Measurements from ENCODE around the gene SORL1-AS1.
A peak's percentile ranks its signal among the peaks of the same experiment; 100 is the strongest.

The SORL1-AS1 gene

DNA sequence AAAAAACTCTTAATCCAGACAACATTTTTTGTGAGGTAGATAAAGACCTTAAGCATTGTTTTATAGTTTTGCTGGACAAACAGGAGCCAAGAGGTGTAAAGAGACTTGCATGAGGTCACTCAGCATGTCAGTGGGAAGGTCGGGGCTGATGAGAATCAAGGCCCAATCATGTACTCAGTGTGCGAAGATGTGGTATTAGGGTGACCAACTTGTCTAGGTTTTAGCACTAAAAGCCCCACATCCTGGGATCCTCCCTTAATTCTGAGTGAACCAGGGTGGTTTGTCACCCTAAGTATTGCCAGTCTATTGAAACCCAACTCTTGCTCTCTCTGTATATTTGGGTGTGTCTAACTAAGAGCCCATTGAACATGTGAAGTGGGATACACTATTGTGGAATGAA, 19.5 kb upstream of the SORL1-AS1 start:
- DNase-seq (ENCODE audit: low spot score in 2 of 2), result no peak
- H3K4me3 ChIP-seq (ENCODE audit: low read depth, poor library complexity, severe bottlenecking), result no peak overlapping the region
- intact Hi-C loops (cut with DNase I; ENCODE audit: low total_unique reads), result no loop called here
- TF ChIP-seq, protein P1, sequence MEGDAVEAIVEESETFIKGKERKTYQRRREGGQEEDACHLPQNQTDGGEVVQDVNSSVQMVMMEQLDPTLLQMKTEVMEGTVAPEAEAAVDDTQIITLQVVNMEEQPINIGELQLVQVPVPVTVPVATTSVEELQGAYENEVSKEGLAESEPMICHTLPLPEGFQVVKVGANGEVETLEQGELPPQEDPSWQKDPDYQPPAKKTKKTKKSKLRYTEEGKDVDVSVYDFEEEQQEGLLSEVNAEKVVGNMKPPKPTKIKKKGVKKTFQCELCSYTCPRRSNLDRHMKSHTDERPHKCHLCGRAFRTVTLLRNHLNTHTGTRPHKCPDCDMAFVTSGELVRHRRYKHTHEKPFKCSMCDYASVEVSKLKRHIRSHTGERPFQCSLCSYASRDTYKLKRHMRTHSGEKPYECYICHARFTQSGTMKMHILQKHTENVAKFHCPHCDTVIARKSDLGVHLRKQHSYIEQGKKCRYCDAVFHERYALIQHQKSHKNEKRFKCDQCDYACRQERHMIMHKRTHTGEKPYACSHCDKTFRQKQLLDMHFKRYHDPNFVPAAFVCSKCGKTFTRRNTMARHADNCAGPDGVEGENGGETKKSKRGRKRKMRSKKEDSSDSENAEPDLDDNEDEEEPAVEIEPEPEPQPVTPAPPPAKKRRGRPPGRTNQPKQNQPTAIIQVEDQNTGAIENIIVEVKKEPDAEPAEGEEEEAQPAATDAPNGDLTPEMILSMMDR (IDR thresholded peaks at IDR 0.05), result no peak
- no peak for TF ChIP-seq POLR2A (IDR thresholded peaks at IDR 0.05)
- 90 to 93% methylated on average over 2 of the region's 2 CpGs for WGBS, 2 donors

GRCh38 chr11:121471167-121471566, 18.4 kb upstream of the SORL1-AS1 start:
- intact Hi-C loops (cut with DNase I; ENCODE audit: low total_unique reads), result no loop called here
- DNase-seq (ENCODE audit: low spot score in 2 of 2), result no peak
- H3K4me3 ChIP-seq (ENCODE audit: low read depth, poor library complexity, severe bottlenecking), result no peak overlapping the region
- 88 to 96% methylated on average over 12 of the region's 12 CpGs for WGBS, 2 donors
- TF ChIP-seq POLR2A (IDR thresholded peaks at IDR 0.05), result no peak
- TF ChIP-seq, protein P1 (IDR thresholded peaks at IDR 0.05), result no peak

GRCh38 chr11:121469910-121470309, 17.1 kb upstream of the SORL1-AS1 start:
- no peak overlapping the region for H3K4me3 ChIP-seq (ENCODE audit: low read depth, poor library complexity, severe bottlenecking)
- TF ChIP-seq, protein P1 (IDR thresholded peaks at IDR 0.05), result no peak
- TF ChIP-seq POLR2A (IDR thresholded peaks at IDR 0.05), result no peak
- intact Hi-C loops (cut with DNase I; ENCODE audit: low total_unique reads), result no loop called here
- DNase-seq (ENCODE audit: low spot score in 2 of 2), result no peak
- WGBS, 2 donors, result 94 to 98% methylated on average over 5 of the region's 5 CpGs

- intact Hi-C loops (cut with DNase I; ENCODE audit: low total_unique reads), result no loop called here
- H3K4me3 ChIP-seq (ENCODE audit: low read depth, poor library complexity, severe bottlenecking), result no peak overlapping the region
- no peak for TF ChIP-seq POLR2A (IDR thresholded peaks at IDR 0.05)
- TF ChIP-seq, protein P1 (IDR thresholded peaks at IDR 0.05), result no peak
- 19 to 27% methylated on average over 10 of the region's 10 CpGs for WGBS, 2 donors
- DNase-seq (ENCODE audit: low spot score in 2 of 2), result no peak
Observed at GRCh38 chr11:121467965-121468364, 15.2 kb upstream of the SORL1-AS1 start.

GRCh38 chr11:121467471-121467870, 14.7 kb upstream of the SORL1-AS1 start:
- no peak for TF ChIP-seq POLR2A (IDR thresholded peaks at IDR 0.05)
- TF ChIP-seq, protein P1 (IDR thresholded peaks at IDR 0.05), result no peak
- H3K4me3 ChIP-seq (ENCODE audit: low read depth, poor library complexity, severe bottlenecking), result no peak overlapping the region
- no peak for DNase-seq (ENCODE audit: low spot score in 2 of 2)
- intact Hi-C loops (cut with DNase I; ENCODE audit: low total_unique reads), result no loop called here
- WGBS, 2 donors, result 12 to 43% methylated on average over 2 of the region's 2 CpGs

- H3K4me3 ChIP-seq (ENCODE audit: low read depth, poor library complexity, severe bottlenecking), result no peak overlapping the region
- intact Hi-C loops (cut with DNase I; ENCODE audit: low total_unique reads), result no loop called here
- TF ChIP-seq, protein P1 (IDR thresholded peaks at IDR 0.05), result no peak
- TF ChIP-seq POLR2A (IDR thresholded peaks at IDR 0.05), result no peak
- peak; percentile 91 to 96 for DNase-seq (ENCODE audit: low spot score in 2 of 2)
- WGBS, 2 donors, result 11 to 18% methylated on average over 8 of the region's 8 CpGs
Observed at GRCh38 chr11:121466063-121466794, 13.5 kb upstream of the SORL1-AS1 start.

Measured in lower leg skin (tissue), 4 donors.